ENCODE data around the gene TMEM132D. TPM values are rescaled to one million over a fixed set of nuclear protein-coding genes. Genes with fewer than 3 reads are reported as not detected.

The TMEM132D gene
- total RNA-seq, 2 donors from 2014 or later = under 0.01 to 0.26 TPM

DNA sequence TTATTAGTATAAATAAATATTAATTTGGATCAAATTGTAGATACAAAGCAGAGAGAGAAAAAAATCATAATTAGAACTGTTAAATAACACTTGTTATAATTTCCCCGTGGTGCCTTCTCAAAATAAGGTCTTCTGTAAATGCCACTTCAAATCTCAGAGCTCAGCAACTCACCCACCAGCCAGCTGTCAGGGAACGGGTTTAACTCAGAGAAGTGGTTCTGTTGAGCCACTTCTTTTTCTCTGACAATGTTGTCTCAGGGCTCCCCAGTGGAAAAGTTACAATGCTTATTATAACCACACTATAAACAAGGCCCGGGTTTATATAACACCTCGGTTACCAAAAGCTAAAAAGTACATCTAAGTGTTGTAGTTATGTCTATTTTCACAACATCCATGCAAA, 598.0 kb downstream of the TMEM132D start:
- TF ChIP-seq, protein P1, sequence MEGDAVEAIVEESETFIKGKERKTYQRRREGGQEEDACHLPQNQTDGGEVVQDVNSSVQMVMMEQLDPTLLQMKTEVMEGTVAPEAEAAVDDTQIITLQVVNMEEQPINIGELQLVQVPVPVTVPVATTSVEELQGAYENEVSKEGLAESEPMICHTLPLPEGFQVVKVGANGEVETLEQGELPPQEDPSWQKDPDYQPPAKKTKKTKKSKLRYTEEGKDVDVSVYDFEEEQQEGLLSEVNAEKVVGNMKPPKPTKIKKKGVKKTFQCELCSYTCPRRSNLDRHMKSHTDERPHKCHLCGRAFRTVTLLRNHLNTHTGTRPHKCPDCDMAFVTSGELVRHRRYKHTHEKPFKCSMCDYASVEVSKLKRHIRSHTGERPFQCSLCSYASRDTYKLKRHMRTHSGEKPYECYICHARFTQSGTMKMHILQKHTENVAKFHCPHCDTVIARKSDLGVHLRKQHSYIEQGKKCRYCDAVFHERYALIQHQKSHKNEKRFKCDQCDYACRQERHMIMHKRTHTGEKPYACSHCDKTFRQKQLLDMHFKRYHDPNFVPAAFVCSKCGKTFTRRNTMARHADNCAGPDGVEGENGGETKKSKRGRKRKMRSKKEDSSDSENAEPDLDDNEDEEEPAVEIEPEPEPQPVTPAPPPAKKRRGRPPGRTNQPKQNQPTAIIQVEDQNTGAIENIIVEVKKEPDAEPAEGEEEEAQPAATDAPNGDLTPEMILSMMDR (IDR thresholded peaks at IDR 0.05) = no peak
- TF ChIP-seq POLR2A (IDR thresholded peaks at IDR 0.05) = no peak
- 65 to 70% methylated on average over 4 of the region's 4 CpGs for WGBS, 2 donors

GRCh38 chr12:129304529-129304928, 599.3 kb downstream of the TMEM132D start:
- no peak overlapping the region for H3K27ac ChIP-seq
- WGBS, 2 donors = 77 to 85% methylated on average over 7 of the region's 7 CpGs
- no peaks in the 10 kb centered on the region for H3K4me1 ChIP-seq
- no peaks in the 10 kb centered on the region for H3K36me3 ChIP-seq (replicated peaks in 1 of 2; ENCODE audit: insufficient read depth in 1 of 2, low read depth in 2 of 2)
- H3K4me3 ChIP-seq = no peak overlapping the region
- no peak for DNase-seq
- intact Hi-C loops (cut with DNase I) = no loop called here
- H3K27me3 ChIP-seq = no peaks in the 10 kb centered on the region
- no peak for TF ChIP-seq POLR2A (IDR thresholded peaks at IDR 0.05)
- TF ChIP-seq, protein P1 (IDR thresholded peaks at IDR 0.05) = no peak
- ATAC-seq = no peak
- H3K9me3 ChIP-seq = no peaks in the 10 kb centered on the region

More for the DNA sequence above, 598.0 kb downstream of the TMEM132D start:
- H3K4me3 ChIP-seq = no peak overlapping the region
- no peaks in the 10 kb centered on the region for H3K27me3 ChIP-seq
- DNase-seq (no peak), ATAC-seq (no peak)
- intact Hi-C loops (cut with DNase I) = no loop called here
- H3K4me1 ChIP-seq = no peaks in the 10 kb centered on the region
- H3K27ac ChIP-seq = no peak overlapping the region
- no peaks in the 10 kb centered on the region for H3K9me3 ChIP-seq
- no peaks in the 10 kb centered on the region for H3K36me3 ChIP-seq (replicated peaks in 1 of 2; ENCODE audit: insufficient read depth in 1 of 2, low read depth in 2 of 2)

DNA sequence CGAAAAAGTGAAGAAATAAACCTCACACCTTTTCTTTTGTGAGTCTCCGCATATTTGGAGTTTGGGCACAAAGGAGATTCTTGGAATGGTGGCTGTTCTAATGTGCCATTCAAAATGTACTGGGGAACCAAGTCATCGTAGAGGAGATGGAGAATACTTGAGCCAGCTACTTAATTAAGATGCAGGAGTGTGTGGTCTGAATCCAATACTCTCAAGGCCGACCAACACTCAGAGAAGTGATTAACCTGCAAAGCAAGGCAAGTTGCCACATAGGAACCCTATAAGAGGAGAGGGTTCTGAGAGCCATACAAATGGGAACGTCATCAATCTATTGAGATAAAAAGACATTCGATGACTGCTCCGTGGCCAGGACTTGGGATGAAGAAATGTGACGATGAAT, 603.8 kb downstream of the TMEM132D start:
- 63 to 65% methylated on average over 8 of the region's 8 CpGs for WGBS, 2 donors
- DNase-seq = no peak
- H3K27me3 ChIP-seq = no peaks in the 10 kb centered on the region
- no peak for ATAC-seq
- TF ChIP-seq, protein P1 (IDR thresholded peaks at IDR 0.05) = no peak
- no peak for TF ChIP-seq POLR2A (IDR thresholded peaks at IDR 0.05)
- H3K36me3 ChIP-seq (replicated peaks in 1 of 2; ENCODE audit: insufficient read depth in 1 of 2, low read depth in 2 of 2) = no peaks in the 10 kb centered on the region
- no peaks in the 10 kb centered on the region for H3K4me1 ChIP-seq
- H3K4me3 ChIP-seq = no peak overlapping the region
- no peaks in the 10 kb centered on the region for H3K9me3 ChIP-seq
- intact Hi-C loops (cut with DNase I) = no loop called here
- no peak overlapping the region for H3K27ac ChIP-seq

GRCh38 chr12:129298921-129299320, 604.9 kb downstream of the TMEM132D start:
- Histone ChIP-seq H3K4me3 (no peak overlapping the region), H3K36me3 (replicated peaks in 1 of 2; ENCODE audit: insufficient read depth in 1 of 2, low read depth in 2 of 2) (no peaks in the 10 kb centered on the region), H3K9me3 (no peaks in the 10 kb centered on the region), H3K27ac (no peak overlapping the region), H3K4me1 (no peaks in the 10 kb centered on the region), H3K27me3 (no peaks in the 10 kb centered on the region)
- DNase-seq (no peak), ATAC-seq (no peak)
- TF ChIP-seq POLR2A (IDR thresholded peaks at IDR 0.05) = no peak
- TF ChIP-seq, protein P1 (IDR thresholded peaks at IDR 0.05) = no peak
- WGBS, 2 donors = 66 to 74% methylated on average over 5 of the region's 5 CpGs
- intact Hi-C loops (cut with DNase I) = no loop called here

GRCh38 chr12:129296671-129297070, 607.2 kb downstream of the TMEM132D start:
- intact Hi-C loops (cut with DNase I) = no loop called here
- no peaks in the 10 kb centered on the region for H3K4me1 ChIP-seq
- TF ChIP-seq POLR2A (IDR thresholded peaks at IDR 0.05) = no peak
- TF ChIP-seq, protein P1 (IDR thresholded peaks at IDR 0.05) = no peak
- H3K27ac ChIP-seq = no peak overlapping the region
- H3K4me3 ChIP-seq = no peak overlapping the region
- no peaks in the 10 kb centered on the region for H3K36me3 ChIP-seq (replicated peaks in 1 of 2; ENCODE audit: insufficient read depth in 1 of 2, low read depth in 2 of 2)
- DNase-seq (no peak), ATAC-seq (no peak)
- no peaks in the 10 kb centered on the region for H3K27me3 ChIP-seq
- no peaks in the 10 kb centered on the region for H3K9me3 ChIP-seq

Measured in body of pancreas (tissue), 4 donors.